Testis (tissue), 2 donors: ENCODE measurements around the gene ACSM2A.

ENCODE experiments used
- POLR2A ChIP-seq: fragments of 450-650 bp; IDR thresholded peaks from one replicate; pipeline ENCODE4 v1.6.1; 2017; ENCODE audit warnings: antibody characterized with exemption, mild to moderate bottlenecking, moderate library complexity
- TF ChIP-seq, protein P1 (sequence below), 3 experiments: fragments of 450-650 bp in 2 of 3; fragments of 200-600 bp in 1 of 3; sonication (generic) in 1 of 3; IDR thresholded peaks; one replicate each; pipeline ENCODE4 v1.5.1; 2016 to 2019; ENCODE audit warnings: antibody characterized with exemption in 3 of 3, mild to moderate bottlenecking in 2 of 3, moderate library complexity in 1 of 3

DNA sequence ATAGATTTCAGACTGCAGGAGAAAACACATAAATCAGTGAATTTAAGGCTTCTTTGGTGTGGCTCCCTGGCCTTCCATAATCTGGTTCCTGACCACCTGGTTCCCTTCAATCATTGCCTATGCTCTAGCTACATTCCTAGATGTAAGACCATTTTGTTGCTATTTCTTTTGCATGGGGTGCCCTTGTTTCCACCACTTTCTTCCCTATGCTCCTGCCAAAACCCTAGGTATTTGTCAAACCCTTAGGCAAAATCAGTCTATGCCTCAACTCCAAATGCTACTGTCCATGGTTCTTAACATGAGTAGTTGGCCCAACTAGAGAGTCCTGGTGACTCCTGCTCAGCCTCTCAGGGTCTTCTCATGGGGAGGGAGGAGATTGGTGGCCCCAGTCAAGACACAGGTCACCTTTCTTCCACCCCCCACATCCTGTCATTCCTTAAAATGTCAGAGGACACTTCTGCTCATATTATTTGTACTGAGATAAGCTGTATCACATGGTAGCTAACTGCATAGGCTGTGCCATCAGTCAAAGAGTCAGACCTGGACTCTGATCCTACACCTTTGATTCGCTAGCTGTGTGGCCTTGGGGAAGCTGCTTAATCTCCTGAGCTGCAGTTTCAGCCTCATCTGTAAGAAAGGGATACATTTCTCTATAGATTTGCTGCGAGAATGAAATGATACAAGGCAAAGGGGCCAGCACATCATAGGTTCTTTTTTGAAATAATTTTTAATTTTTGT is 27.0 kb upstream of the ACSM2A start:
- TF ChIP-seq, protein P1, sequence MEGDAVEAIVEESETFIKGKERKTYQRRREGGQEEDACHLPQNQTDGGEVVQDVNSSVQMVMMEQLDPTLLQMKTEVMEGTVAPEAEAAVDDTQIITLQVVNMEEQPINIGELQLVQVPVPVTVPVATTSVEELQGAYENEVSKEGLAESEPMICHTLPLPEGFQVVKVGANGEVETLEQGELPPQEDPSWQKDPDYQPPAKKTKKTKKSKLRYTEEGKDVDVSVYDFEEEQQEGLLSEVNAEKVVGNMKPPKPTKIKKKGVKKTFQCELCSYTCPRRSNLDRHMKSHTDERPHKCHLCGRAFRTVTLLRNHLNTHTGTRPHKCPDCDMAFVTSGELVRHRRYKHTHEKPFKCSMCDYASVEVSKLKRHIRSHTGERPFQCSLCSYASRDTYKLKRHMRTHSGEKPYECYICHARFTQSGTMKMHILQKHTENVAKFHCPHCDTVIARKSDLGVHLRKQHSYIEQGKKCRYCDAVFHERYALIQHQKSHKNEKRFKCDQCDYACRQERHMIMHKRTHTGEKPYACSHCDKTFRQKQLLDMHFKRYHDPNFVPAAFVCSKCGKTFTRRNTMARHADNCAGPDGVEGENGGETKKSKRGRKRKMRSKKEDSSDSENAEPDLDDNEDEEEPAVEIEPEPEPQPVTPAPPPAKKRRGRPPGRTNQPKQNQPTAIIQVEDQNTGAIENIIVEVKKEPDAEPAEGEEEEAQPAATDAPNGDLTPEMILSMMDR (IDR thresholded peaks at IDR 0.05) = no peak
- TF ChIP-seq POLR2A = no peak
